HG03439 (cell line): Measurements from ENCODE around the gene NUAK2.
A peak's percentile ranks its signal among the peaks of the same experiment; 100 is the strongest.
"Not testable (repeated sequence)": the region's sequence is repeated elsewhere in the genome, so short reads cannot be mapped to it uniquely, and the experiment has no call there.

ENCODE experiments used
- ATAC-seq: cut with Tn5 transposase; IDR thresholded peaks from one replicate; pipeline ENCODE4 v1.9.1; 2021; ENCODE audit warnings: mild to moderate bottlenecking, moderate library complexity; ENCODE audit not compliant: unreplicated experiment

Gene NUAK2

DNA sequence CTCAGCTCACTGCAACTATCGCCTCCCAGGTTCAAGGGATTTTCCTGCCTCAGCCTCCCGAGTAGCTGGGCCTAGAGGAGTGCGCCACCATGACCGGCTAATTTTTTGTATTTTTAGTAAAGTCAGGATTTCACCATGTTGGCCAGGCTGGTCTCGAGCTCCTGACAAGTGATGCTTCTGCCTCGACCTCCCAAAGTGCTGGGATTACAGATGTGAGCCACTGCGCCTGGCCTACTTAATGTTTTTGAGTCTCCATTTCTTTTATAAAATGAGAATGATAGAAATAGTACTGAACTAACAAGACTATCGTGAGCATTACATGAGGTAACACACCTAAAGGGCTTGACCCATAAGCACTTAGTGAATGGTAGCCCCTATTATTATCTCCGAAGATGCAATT is 21.4 kb downstream of the NUAK2 start:
- ATAC-seq: no peak

DNA sequence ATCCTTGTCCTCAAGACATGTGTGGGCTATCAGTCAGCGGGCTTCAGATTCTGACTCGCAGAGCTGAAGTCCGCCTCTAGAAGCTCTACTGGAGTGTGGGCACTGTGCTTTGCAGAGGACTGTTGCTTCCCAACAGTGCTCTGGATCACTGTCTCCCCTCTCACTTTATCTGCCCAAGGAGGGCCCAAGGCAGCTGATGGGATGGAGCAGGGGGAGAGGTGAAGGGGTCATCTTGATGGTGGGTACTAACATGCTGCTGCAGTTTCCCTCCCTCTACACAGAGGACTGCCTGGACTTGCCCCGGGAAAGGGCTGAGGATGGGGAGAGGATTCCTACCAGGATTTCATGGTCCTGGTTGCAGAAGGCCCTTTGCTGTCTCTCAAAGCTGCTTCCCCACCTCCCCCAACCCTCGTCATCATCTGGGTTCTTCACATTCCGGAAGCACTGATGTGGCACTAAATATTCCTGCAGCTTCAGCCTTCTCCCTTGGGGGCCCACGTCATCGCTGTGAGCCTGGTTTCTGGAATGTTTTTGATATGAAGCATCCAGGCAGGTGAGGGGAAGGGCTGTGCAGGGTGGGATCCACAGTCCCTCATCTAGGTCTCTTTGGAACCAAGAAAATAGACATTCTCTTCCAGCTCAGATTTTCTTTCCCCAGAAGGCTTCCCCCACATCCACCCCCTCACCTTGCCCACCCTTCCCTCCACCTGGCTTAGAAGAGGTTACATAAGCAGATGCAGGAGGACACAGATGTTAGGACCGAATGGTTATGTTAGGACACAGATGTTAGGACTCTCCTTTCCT is 23.2 kb downstream of the NUAK2 start:
- ATAC-seq: no peak

DNA sequence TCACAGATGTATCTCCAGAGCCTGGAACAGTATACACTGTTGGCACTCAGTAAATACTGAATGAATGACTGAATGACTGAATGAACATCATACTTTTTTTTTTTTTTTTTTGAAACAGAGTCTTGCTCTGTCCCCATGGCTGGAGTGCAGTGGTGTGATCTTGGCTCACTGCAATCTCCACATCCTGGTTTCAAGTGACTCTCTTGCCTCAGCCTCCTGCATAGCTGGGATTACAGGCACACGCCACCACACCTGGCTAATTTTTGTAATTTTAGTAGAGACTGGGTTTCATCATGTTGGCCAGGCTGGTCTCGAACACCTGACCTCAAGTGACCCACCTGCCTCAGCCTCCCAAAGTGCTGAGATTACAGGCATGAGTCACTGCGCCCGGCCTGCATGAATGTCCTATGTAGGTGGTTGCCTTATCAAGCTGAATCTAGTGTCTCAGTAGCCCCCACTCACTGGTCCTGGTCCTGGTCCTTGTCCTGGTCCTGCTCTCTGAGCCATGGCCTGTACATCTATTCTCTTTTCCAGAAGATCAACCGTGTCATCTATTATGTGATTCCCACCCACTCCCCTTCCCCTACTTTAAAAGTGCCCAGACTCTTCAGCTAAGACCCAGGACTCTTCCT is 23.9 kb downstream of the NUAK2 start:
- ATAC-seq: not testable (repeated sequence)

DNA sequence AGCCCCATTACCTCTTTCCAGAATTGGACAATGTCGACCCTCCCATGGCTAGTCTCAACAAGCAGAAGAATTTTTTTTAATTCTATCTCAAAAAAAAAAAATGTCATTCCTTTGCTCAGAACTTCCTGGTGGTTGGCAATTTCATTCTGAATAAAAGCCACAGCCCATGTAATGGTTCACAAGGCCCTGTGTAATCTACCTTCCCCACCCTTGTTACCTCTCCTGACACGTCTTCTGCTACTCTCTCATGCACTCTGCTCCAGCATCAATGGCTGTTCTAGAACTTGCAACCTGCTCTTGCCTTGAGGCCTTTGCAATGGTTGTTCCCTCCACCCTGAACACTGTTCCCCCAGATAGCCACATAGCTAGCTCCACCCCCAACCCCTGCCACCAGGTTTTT is 25.4 kb downstream of the NUAK2 start:
- no peak for ATAC-seq

DNA sequence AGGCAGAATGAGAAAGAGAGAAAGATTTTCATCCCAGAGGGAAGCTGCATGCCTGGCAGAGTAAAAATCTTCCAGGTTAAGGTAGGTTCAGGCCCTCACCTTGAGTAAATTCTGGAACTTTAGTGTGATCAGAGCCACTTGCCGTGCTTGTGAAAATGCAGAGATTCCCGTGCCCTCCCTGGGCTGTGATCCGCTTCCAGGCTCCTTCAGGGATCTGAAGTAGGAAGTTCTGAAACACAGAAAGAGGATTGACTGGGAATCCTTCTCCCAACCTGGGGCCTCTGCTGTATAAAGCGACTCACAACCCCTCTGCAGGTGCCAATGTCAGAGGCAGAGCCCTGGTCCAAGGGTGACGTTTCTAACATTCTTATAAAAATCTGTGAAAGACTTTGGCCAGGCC is 26.6 kb downstream of the NUAK2 start:
- no peak for ATAC-seq

DNA sequence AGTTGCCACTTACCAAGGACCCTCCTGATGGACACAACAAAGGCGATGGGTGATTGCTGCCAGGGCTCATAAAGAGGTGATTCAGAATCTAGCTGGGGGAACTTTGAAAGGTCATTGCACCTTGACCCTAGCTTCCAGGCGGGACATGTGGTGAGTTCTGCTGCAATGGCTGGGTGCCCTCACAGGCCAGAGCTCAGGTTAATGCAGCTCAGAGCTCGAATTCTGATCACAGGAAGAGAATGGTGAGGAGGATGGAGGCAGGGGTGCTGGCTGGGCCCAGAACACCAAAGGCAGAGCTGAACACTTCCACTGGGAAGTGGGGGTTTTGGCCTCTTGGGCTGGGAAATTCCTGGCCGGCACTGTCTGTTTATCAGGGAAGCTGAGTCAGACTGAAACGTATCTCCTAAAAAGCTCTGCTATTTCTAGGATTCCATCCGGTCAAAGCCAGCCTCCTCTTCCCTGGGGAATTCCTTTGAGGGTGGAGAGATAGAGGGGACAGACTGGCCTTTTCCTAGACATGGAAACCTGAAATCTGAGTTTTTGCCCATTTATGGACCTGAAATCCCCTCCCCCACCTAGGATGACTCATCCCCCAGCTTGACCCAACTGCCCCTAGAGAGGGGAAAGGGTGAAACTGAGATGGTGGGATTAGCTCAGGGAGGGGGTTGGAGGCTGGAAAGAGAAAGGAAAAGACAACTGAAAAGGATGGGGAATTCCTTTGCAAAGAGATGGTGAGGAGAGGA is 27.2 kb downstream of the NUAK2 start:
- no peak for ATAC-seq

DNA sequence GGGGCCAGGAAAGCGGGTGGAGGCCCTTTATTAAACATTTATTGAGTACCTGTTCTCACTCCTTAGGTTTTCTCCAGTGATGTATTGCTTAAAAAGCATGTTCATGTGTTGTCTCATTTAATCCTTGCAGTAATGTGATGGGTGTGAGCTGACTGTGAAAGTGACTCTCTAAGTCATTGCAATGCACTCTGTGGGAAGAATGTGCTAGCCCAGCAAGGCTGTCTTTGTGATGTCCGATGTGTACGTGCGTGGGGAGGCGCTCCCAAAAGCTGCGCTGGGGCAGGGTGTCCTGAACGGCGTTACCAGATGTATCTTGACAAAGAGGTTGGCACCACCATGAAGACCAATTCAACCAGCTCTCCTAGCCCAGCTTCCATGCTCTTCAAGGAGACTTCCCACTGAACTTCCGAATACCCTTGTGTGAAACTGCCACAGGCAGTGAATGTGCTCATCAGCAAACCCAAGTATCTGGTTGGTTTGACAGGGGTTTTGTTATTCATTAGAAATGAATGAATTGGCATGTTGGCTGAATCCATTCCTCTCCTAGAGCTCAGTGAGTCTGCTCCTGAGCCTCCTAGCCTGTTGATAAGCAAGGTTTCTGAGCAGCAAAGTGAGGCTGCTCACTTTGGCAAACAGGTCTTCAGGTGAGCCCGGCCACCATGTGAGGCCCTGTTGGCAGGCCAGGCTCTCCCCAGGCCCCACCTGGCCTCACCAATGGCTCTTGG is 28.0 kb downstream of the NUAK2 start:
- ATAC-seq: no peak

DNA sequence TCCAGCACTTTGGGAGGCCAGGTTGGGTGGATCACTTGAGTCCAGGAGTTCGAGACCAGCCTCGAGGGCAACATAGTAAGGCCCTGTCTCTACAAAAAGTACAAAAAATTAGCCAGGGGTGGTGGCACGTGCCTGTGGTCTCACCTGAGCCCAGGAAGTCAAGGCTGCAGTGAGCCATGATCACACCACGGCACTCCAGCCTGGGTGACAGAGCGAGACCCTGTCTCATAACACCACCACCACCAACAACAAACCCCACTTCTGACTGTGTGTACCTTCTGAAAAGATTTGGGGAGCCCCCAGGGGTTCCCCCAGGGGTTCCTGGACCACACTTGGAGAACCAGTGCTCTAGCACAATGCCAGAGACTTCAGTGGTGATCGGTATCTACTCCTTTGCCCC is 29.9 kb downstream of the NUAK2 start:
- no peak for ATAC-seq

DNA sequence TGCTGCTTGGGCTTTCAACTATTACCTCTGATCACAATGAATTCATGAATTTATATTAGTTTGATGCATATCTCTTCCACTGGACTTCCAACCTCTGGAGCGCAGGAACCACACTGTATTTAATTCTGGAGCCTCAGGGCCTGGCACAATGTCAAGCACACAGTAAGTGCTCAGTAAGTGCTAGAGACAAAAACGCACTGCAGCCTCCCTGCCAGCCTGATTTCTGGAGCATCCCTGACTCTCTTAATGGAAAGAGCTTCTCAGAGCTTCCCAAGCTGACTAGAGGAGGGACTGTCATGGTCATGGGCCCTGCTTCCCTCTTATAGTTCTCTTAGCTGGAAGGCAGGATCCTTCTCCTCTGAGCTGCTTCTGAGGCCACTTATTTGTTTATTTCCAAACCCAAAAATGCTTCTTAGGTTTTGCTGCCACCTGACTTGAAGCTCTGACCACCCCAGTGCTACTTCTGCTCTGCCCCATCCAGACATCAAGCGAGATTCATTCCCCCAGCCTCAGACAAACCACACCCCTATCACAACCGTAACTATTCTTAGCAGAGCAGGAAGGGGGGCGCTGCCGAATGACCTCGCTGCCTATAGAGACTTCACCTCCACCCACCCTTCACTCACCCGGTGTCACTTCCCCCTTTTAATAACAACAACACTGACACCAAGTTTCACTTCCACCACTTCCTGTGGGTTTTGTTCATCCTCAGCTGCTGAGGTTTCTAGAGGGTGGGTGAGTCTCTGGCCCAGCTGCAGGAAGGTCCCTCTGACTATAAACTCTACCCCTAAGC is 33.6 kb downstream of the NUAK2 start:
- peak; percentile 74 for ATAC-seq

DNA sequence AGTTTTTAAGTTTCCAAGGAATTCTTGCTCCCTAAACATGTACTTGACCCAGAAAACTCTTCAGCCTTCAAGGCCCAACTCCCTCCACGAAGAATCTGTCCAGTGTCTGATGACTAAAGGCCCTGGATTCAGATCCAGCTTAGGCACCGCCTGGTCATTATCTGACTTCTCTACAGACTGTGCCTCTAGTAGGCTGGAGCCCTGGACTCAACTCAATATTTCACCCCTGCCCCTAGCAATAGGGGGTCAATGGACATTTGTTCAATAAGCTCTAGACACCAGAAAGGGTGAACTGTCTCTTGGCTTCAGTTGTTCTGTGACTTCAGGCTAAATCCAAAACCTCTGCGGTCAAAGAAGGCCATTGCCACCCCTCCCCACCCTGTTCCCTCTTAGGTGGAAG is 34.5 kb downstream of the NUAK2 start:
- ATAC-seq: no peak

DNA sequence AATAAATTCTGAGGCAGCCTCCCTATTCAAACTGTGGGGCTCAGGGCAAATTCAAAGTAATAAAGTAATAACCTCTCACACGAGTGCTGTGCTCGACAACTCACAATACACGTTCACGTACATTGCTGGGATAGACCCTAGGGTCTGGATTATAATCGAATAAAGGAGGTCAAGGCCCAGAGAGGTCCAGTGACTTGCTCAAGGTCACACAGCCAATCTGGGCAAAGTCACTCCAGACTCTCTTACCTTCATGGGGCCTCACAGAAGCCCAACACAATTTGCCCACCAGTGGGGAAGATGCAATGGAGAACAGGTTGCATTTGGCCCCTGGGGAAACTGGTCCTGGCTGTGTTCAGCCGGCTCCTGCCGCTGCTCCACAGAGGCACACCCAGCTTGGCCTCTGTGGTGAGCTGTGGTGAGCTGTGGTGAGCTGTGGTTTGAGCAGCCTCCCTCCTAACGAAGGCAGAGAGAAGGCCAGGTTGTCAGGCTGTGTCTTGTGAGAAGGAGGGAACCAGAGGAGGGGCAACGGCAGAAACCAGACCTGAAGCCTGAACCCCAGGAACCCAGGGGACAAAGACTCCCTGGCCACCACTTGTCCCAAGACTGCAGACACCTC is 35.1 kb downstream of the NUAK2 start:
- ATAC-seq: no peak

DNA sequence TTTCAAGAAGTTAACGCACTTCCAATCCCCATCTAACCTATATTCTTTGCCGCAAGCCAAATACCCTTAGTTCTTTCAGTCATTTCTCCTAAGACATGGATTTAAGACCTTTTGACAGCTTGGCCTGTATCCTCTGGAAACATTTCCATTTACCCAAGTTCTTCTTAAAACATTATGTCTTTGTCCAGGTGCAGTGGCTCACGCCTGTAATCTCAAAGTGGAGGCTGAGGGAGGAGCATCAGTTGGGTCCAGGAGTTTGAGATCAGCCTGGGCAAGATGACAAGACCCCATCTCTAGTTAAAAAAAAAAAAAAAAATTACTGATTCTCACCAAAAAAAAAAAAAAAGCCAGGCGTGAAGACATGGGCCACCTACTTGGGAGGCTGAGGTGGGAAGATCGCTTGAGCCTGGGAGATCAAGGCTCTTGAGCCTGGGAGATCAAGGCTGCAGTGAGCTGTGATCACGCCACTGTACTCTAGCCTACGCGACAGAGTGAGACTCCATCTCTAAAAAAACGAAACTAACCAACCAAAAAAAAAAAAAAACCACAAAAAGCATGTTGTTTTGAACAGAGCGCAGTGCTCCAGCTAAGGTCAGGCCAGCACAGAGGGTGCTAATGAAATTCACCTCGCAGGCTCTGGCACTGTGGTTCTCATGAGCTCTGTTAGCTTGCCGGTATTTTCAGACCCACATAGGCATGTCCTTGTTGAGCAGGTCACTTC is 36.0 kb downstream of the NUAK2 start:
- peak; percentile 26 for ATAC-seq

DNA sequence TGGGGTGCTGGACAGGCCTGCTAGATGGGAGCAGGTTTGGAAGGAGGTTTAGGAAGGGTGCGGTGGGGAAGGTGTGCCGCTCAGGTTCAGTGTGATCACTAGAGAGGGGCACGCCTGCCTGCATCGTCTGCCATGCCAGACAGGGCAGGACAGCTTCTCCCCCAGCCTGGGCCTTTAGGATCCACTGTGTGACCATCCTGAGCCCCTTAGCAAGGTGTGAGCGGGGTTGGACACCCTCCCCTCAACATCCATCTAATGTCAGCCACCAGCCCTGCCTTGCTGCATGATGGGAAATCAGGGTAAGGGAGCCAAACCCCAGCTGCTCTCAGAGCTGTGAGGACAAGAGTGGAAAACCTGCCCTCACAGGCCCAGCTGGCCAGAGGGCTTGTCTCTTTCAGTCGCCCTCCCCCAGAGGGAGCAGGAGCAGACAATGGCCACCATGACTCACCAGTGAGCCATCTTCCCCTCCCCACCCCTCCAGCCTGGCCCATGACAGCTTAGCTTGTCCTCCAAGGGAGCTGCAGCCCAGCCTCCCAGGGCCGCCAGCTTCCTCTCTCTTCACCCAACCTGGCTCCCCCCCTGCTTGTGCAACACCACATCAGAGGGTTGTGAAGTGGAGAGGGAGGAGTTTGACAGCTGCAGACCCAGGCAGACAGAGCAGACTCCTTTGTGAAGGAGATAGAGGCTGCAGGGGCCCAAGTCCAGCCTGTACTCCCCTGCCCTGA is 37.0 kb downstream of the NUAK2 start:
- ATAC-seq: no peak

DNA sequence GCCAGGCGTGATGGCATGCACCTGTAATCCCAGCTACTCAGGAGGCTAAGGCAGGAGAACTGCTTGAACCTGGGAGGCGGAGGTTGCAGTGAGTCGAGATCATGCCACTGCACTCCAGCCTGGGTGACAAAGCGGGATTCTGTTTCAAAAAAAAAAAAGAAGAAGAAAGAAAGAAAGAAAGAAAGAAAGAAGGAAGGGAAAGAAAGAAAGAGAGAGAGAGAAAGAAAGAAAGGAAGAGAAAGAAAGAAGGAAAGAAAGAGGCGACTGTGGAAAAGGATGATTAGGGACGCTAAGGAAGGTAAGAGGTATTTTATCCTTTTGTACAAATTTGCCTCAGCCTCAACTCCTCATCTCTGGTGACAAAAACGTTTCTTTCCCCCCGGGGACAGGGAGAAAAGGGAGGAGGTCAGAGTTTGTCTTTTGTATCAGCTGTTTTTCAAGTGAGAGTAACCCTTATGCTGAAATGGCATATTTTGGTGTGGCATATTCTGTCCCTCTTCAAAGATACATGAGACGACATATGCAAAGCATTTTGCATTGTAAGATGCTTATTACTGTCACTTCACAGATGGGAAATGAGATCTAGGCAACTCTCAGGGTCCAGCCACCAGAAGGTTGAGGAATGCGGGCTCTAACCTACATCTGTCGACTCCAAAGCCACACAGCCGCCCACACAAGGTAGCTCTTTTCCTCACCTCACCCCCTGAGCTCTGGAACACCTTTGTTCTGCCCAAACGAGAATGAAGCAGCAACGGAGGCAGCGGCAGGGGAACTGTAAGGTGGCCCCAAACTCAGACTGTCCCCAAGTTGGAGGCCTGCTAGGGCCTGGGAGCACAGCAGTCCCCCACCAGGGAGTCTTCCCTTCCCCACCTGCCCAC is 38.0 kb downstream of the NUAK2 start:
- ATAC-seq: no peak

DNA sequence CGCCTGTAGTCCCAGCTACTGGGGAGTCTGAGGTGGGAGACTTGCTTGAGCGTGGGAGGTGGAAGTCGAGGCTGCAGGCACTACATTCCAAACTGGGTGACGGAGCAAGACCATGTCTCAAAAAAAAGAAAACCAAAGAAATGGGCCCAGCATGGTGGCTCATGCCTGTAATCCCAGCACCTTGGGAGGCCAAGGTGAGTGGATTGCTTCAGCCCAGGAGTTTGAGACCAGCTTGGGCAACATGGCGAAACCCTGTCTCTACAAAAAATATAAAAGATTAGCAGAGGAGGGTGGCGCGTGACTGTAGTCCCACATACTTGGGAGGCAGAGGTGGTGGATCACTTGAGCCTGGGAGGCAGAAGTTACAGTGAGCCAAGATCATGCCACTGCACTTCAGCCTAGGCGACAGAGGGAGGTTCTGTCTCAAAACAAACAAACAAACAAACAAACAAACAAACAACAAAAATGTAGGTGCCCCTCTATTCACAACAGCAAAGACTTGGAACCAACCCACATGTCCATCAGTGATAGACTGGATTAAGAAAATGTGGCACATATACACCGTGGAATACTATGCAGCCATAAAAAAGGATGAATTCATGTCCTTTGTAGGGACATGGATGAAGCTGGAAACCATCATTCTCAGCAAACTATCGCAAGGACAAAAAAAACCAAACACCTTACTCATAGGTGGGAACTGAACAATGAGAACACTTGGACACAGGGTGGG is 40.7 kb downstream of the NUAK2 start:
- not testable (repeated sequence) for ATAC-seq

DNA sequence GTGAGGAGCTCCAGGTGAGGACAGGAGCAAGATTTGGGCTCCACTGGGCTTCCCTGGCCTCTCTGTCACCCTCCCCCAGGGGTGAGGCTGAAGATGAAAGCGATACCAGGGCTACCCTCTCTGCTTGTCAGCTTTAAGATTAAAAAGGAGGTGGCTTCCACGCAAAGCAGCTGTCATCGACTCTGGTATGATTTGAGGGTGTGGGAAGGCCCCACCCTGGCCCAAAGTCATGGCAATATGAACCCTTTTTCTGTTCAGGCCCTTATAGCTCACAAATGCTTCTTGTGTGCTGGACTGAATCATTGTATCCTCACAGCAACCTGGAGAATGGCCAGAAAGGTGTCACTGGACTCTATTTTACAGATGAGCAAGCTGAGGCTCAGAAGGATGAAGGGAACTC is 41.6 kb downstream of the NUAK2 start:
- no peak for ATAC-seq

DNA sequence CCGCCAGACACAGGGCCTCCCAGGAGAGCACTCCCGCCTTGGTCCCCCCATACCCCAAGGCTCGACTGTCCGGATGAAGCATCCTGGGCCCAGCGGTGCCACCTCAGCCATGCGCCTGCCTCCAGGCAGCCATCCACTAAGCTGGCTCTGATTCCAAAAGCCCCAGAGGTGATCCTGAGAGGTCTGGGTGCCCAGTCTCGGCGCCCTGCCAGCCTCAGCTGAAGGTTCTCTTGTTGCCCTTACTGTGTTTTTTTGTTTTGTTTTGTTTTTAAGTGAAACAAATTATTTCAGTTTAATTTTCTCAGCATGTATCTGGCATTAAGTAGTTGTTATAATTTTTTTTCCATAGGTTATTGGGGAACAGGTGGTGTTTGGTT is 44.9 kb downstream of the NUAK2 start:
- no peak for ATAC-seq
